Smooth muscle cell (in vitro differentiated cells): ENCODE measurements around the gene WDR27. TPM values are rescaled to one million over a fixed set of nuclear protein-coding genes. Genes with fewer than 3 reads are reported as not detected.

ENCODE experiments used
- polyA plus RNA-seq: library from polyadenylated mRNA; unstranded; fragments of >200 nt; fragmentation: Nextera tagmentation; extraction: Ambion mirVana; gene quantifications from 2 replicates; pipeline ENCODE4 v1.2.1, GENCODE V29; 2016
- total RNA-seq: library from RNA; depleted of rRNA; stranded (reverse); fragments of >200 nt; gene quantifications from 2 replicates; pipeline ENCODE4 v1.2.3, GENCODE V29; 2014

Gene WDR27
- total and polyA plus RNA-seq, 2 experiments from 2014 or later, result 26.0 to 47.0 TPM

Other genes with a start within 250 kb of the WDR27 start
- 50.2 and 56.5 TPM in 2 replicates for gene C6orf120, start 97 bp upstream of the WDR27 start, total RNA-seq
- 26.6 and 30.2 TPM in 2 replicates for gene C6orf120, start 97 bp upstream of the WDR27 start, polyA plus RNA-seq
- gene PHF10, start 22.5 kb upstream of the WDR27 start, total RNA-seq, result 32.9 and 41.9 TPM in 2 replicates
- 21.6 and 22.0 TPM in 2 replicates for gene PHF10, start 22.5 kb upstream of the WDR27 start, polyA plus RNA-seq
- gene DYNLT2, start 49.5 kb upstream of the WDR27 start, total RNA-seq, result 1.2 and 2.1 TPM in 2 replicates
- 0.89 and 1.1 TPM in 2 replicates for gene DYNLT2, start 49.5 kb upstream of the WDR27 start, polyA plus RNA-seq
- gene ERMARD, start 49.6 kb upstream of the WDR27 start, total RNA-seq, result 33.9 and 55.9 TPM in 2 replicates
- 21.3 and 23.2 TPM in 2 replicates for gene ERMARD, start 49.6 kb upstream of the WDR27 start, polyA plus RNA-seq